CD4-positive, CD25-positive, alpha-beta regulatory T cell (primary cell): ENCODE data around the gene OCEL1. TPM values are rescaled to one million over a fixed set of nuclear protein-coding genes. Genes with fewer than 3 reads are reported as not detected.

Source experiments
- ATAC-seq, 2 donors: fragments of 150-1000 bp; cut with Tn5 transposase; one replicate each; pipeline ENCODE4 v1.10.0; 2021; ENCODE audit warnings: low read depth in 2 of 2, moderate number of reproducible peaks in 2 of 2, moderate library complexity in 1 of 2
- DNase-seq, 3 donors: peaks; one replicate each; pipeline versions ENCODE4 v3.0.0 to v3.0.0-alpha.2; 2012 to 2022; ENCODE audit warnings: mixed read lengths in 1 of 3
- H3K27ac ChIP-seq: one replicate; pipeline ENCODE4 v1.7.0; 2013; ENCODE audit warnings: mild to moderate bottlenecking, low read length; ENCODE audit not compliant: insufficient read depth, poor library complexity, severe bottlenecking
- H3K27me3 ChIP-seq: one replicate; pipeline ENCODE4 v1.7.0; 2013; ENCODE audit warnings: low read length; ENCODE audit not compliant: control insufficient read depth, insufficient read depth
- H3K36me3 ChIP-seq: one replicate; pipeline ENCODE4 v1.7.0; 2013; ENCODE audit warnings: mild to moderate bottlenecking, low read length, moderate library complexity; ENCODE audit not compliant: control insufficient read depth, insufficient read depth
- H3K4me1 ChIP-seq: 2 replicates; pipeline ENCODE4 v1.7.0; 2013; ENCODE audit warnings: mild to moderate bottlenecking, low read length; ENCODE audit not compliant: insufficient read depth, control insufficient read depth, poor library complexity, severe bottlenecking
- H3K4me3 ChIP-seq: one replicate; pipeline ENCODE4 v1.7.0; 2013; ENCODE audit warnings: low read depth, mild to moderate bottlenecking, low read length, moderate library complexity
- H3K9me3 ChIP-seq, 2 experiments: 1 replicate in 1 of 2; 2 replicates in 1 of 2; pipeline ENCODE4 v1.7.0; 2013; ENCODE audit warnings: low read length in 2 of 2, mild to moderate bottlenecking in 1 of 2, moderate library complexity in 1 of 2; ENCODE audit not compliant: control insufficient read depth in 2 of 2
- H3K27ac Mint-ChIP-seq, 3 donors: one replicate each; pipeline ENCODE4 v1.8.0; 2020 to 2022; ENCODE audit warnings: mild to moderate bottlenecking in 3 of 3, mixed read lengths in 3 of 3, moderate library complexity in 2 of 3
- H3K27me3 Mint-ChIP-seq: one replicate; pipeline ENCODE4 v1.8.0; 2022; ENCODE audit warnings: mild to moderate bottlenecking, mixed read lengths
- H3K36me3 Mint-ChIP-seq: one replicate; pipeline ENCODE4 v1.8.0; 2020; ENCODE audit warnings: mixed read lengths
- H3K4me1 Mint-ChIP-seq, 4 donors: one replicate each; pipeline ENCODE4 v1.8.0; 2020 to 2022; ENCODE audit warnings: mixed read lengths in 4 of 4, mild to moderate bottlenecking in 1 of 4
- H3K4me3 Mint-ChIP-seq, 4 donors: one replicate each; pipeline ENCODE4 v1.8.0; 2020 to 2022; ENCODE audit warnings: mild to moderate bottlenecking in 4 of 4, mixed read lengths in 4 of 4, moderate library complexity in 3 of 4
- H3K9me3 Mint-ChIP-seq, 7 donors: one replicate each; pipeline ENCODE4 v1.8.0; 2020 to 2022; ENCODE audit warnings: mixed read lengths in 7 of 7, mild to moderate bottlenecking in 3 of 7, moderate library complexity in 2 of 7
- polyA plus RNA-seq, 4 donors: library from polyadenylated mRNA; unstranded; fragments of 300-500 nt; fragmentation: Illumina TruSeq; gene quantifications; one replicate each; pipeline ENCODE4 v1.2.3, GENCODE V29; 2021
- total RNA-seq: library from RNA; stranded (reverse); gene quantifications from one replicate; pipeline ENCODE4 v1.2.3, GENCODE V29; 2022

OCEL1 gene
- 23.3 TPM for total RNA-seq
- polyA plus RNA-seq = 10 to 100 TPM; 34.0 to 51.0 (median 47.1) TPM

- Mint-ChIP-seq H3K36me3 (no peaks in the 10 kb centered on the region), H3K4me3 (peak within 1 kb of the TSS; percentile 90 to 97 (median 94)), H3K9me3 (no peaks in the 10 kb centered on the region), H3K4me1 (peaks cover 0 to 22% (median 10%) of the 10 kb centered on the region in 4 donors), H3K27ac (peak within 1 kb of the TSS; percentile 95 to 99 (median 96)), H3K27me3 (peaks cover 5% of the 10 kb centered on the region)
- DNase-seq (peak; percentile 95 to 98 (median 97)), ATAC-seq (peak; percentile 90)
- H3K4me1 ChIP-seq = peaks cover 17% of the 10 kb centered on the region
- no peaks in the 10 kb centered on the region for H3K9me3 ChIP-seq
- H3K27ac ChIP-seq = peak within 1 kb of the TSS; percentile 88
- H3K27me3 ChIP-seq = no peaks in the 10 kb centered on the region
- H3K4me3 ChIP-seq = peak within 1 kb of the TSS; percentile 79
- no peaks in the 10 kb centered on the region for H3K36me3 ChIP-seq
Measured at GRCh38 chr19:17226002-17226933, at the start of gene OCEL1. TSS of gene OCEL1 (plus strand) at chr19:17226226. CDS start at chr19:17226248, 22 bp downstream.

GRCh38 chr19:17178291-17178690 lies 47.7 kb upstream of the OCEL1 start:
- H3K9me3 ChIP-seq = no peaks in the 10 kb centered on the region
- peaks cover 43% of the 10 kb centered on the region for H3K36me3 ChIP-seq
- Mint-ChIP-seq H3K27me3 (no peaks in the 10 kb centered on the region), H3K27ac (no peak overlapping the region), H3K36me3 (peaks cover 13% of the 10 kb centered on the region), H3K4me1 (peaks cover 0 to 4% (median 0%) of the 10 kb centered on the region in 4 donors), H3K9me3 (no peaks in the 10 kb centered on the region), H3K4me3 (no peak overlapping the region)
- no peak overlapping the region for H3K4me3 ChIP-seq
- ATAC-seq (no peak), DNase-seq (no peak)
- peaks cover 3% of the 10 kb centered on the region for H3K4me1 ChIP-seq
- no peak overlapping the region for H3K27ac ChIP-seq
- H3K27me3 ChIP-seq = no peaks in the 10 kb centered on the region

GRCh38 chr19:17180997-17181702 lies 44.9 kb upstream of the OCEL1 start:
- H3K36me3 Mint-ChIP-seq = peaks cover 18% of the 10 kb centered on the region
- Histone ChIP-seq H3K36me3 (peaks cover 34% of the 10 kb centered on the region), H3K27ac (no peak overlapping the region), H3K9me3 (no peaks in the 10 kb centered on the region), H3K27me3 (no peaks in the 10 kb centered on the region), H3K4me1 (peaks cover 17% of the 10 kb centered on the region), H3K4me3 (no peak overlapping the region)
- peak overlapping the region in 2 of 3 donors; percentile 7 to 65 for H3K27ac Mint-ChIP-seq
- H3K9me3 Mint-ChIP-seq = no peaks in the 10 kb centered on the region
- H3K4me1 Mint-ChIP-seq = peaks cover 5 to 22% (median 9%) of the 10 kb centered on the region in 4 donors
- H3K4me3 Mint-ChIP-seq = no peak overlapping the region
- ATAC-seq (no peak), DNase-seq (no peak)
- H3K27me3 Mint-ChIP-seq = no peaks in the 10 kb centered on the region

GRCh38 chr19:17183271-17183761 lies 42.7 kb upstream of the OCEL1 start:
- H3K36me3 Mint-ChIP-seq = peaks cover 14% of the 10 kb centered on the region
- peak in 1 of 2 donors; percentile 26 for ATAC-seq
- H3K9me3 Mint-ChIP-seq = no peaks in the 10 kb centered on the region
- H3K4me1 ChIP-seq = peaks cover 17% of the 10 kb centered on the region
- H3K27me3 ChIP-seq = no peaks in the 10 kb centered on the region
- no peaks in the 10 kb centered on the region for H3K9me3 ChIP-seq
- DNase-seq = peak in 1 of 3 donors; percentile 30
- H3K27me3 Mint-ChIP-seq = no peaks in the 10 kb centered on the region
- peak overlapping the region; percentile 75 for H3K4me3 ChIP-seq
- peak overlapping the region; percentile 89 to 95 (median 94) for H3K27ac Mint-ChIP-seq
- H3K36me3 ChIP-seq = peaks cover 28% of the 10 kb centered on the region
- H3K4me1 Mint-ChIP-seq = peaks cover 5 to 22% (median 9%) of the 10 kb centered on the region in 4 donors
- peak overlapping the region; percentile 63 for H3K27ac ChIP-seq
- peak overlapping the region; percentile 65 to 96 (median 86) for H3K4me3 Mint-ChIP-seq

GRCh38 chr19:17183858-17184321 lies 42.1 kb upstream of the OCEL1 start:
- peak in 2 of 3 donors; percentile 22 to 58 for DNase-seq
- H3K27ac Mint-ChIP-seq = peak overlapping the region; percentile 89 to 95 (median 94)
- H3K4me1 ChIP-seq = peaks cover 17% of the 10 kb centered on the region
- peaks cover 5 to 22% (median 9%) of the 10 kb centered on the region in 4 donors for H3K4me1 Mint-ChIP-seq
- no peaks in the 10 kb centered on the region for H3K27me3 ChIP-seq
- peak overlapping the region; percentile 75 for H3K4me3 ChIP-seq
- peaks cover 30% of the 10 kb centered on the region for H3K36me3 ChIP-seq
- peak overlapping the region; percentile 65 to 96 (median 86) for H3K4me3 Mint-ChIP-seq
- H3K27me3 Mint-ChIP-seq = no peaks in the 10 kb centered on the region
- no peaks in the 10 kb centered on the region for H3K9me3 Mint-ChIP-seq
- H3K27ac ChIP-seq = peak overlapping the region; percentile 63
- ATAC-seq = peak; percentile 49 to 55
- H3K36me3 Mint-ChIP-seq = peaks cover 14% of the 10 kb centered on the region
- H3K9me3 ChIP-seq = no peaks in the 10 kb centered on the region

- ATAC-seq = peak; percentile 92 to 93
- no peaks in the 10 kb centered on the region for H3K9me3 Mint-ChIP-seq
Measured at GRCh38 chr19:17184371-17184841, 41.6 kb upstream of the OCEL1 start.

GRCh38 chr19:17185590-17185989 lies 40.4 kb upstream of the OCEL1 start:
- no peak overlapping the region for H3K27ac ChIP-seq
- Mint-ChIP-seq H3K4me3 (peak overlapping the region in 2 of 4 donors; percentile 7 to 39), H3K36me3 (peaks cover 14% of the 10 kb centered on the region), H3K9me3 (no peaks in the 10 kb centered on the region), H3K4me1 (peaks cover 5 to 22% (median 9%) of the 10 kb centered on the region in 4 donors), H3K27ac (no peak overlapping the region), H3K27me3 (no peaks in the 10 kb centered on the region)
- no peaks in the 10 kb centered on the region for H3K27me3 ChIP-seq
- H3K4me1 ChIP-seq = peaks cover 17% of the 10 kb centered on the region
- peaks cover 45% of the 10 kb centered on the region for H3K36me3 ChIP-seq
- H3K4me3 ChIP-seq = no peak overlapping the region
- no peak for ATAC-seq
- DNase-seq = no peak
- H3K9me3 ChIP-seq = no peaks in the 10 kb centered on the region

More at GRCh38 chr19:17184371-17184841, 41.6 kb upstream of the OCEL1 start:
- peak in 2 of 3 donors; percentile 41 to 79 for DNase-seq
- Mint-ChIP-seq H3K4me3 (peak overlapping the region; percentile 65 to 96 (median 86)), H3K4me1 (peaks cover 5 to 22% (median 9%) of the 10 kb centered on the region in 4 donors), H3K27me3 (no peaks in the 10 kb centered on the region), H3K27ac (peak overlapping the region; percentile 89 to 95 (median 94)), H3K36me3 (peaks cover 14% of the 10 kb centered on the region)
- Histone ChIP-seq H3K36me3 (peaks cover 35% of the 10 kb centered on the region), H3K4me1 (peaks cover 17% of the 10 kb centered on the region), H3K27ac (peak overlapping the region; percentile 63), H3K27me3 (no peaks in the 10 kb centered on the region), H3K9me3 (no peaks in the 10 kb centered on the region), H3K4me3 (peak overlapping the region; percentile 75)
